Measurements from ENCODE around the gene TAB2.
A peak's percentile ranks its signal among the peaks of the same experiment; 100 is the strongest.

TAB2 gene

DNA sequence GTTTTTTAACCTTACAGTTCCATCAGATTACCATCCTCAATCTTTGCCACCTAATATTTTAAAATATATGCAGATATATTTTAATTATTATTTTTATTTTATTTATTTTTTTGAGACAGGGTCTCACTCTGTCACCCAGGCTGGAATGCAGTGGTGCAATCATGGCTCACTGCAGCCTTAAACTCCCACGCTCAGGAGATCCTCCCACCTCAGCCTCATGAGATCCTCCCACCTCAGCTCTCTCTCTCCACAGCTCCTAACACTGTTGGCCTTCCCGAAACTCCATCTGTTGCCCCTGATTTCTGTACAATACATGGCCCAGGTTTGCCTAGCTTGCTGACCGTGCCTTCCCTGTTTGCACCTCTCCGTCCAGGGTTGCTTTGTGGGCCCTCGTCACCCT, 4.4 kb upstream of the TAB2 start:
- no peak for DNase-seq

DNA sequence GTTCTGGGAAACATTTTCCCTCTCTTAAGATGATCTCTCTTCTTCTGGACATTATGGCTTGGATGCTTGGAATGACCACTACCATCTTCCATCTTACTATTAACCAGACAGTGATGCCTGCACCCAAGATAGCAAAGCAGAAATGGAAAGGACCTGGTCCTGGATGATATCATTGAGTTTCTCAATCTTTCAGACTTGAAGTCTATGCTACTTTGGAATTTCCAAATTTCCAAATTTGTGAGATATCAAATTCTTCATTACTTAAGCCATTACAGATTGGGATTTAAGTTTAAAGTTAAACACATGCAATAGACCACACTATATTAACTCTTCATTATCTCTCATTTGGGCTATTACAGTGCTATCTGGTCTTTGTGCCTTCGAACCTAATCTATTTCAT, 3.7 kb upstream of the TAB2 start:
- DNase-seq = no peak

DNA sequence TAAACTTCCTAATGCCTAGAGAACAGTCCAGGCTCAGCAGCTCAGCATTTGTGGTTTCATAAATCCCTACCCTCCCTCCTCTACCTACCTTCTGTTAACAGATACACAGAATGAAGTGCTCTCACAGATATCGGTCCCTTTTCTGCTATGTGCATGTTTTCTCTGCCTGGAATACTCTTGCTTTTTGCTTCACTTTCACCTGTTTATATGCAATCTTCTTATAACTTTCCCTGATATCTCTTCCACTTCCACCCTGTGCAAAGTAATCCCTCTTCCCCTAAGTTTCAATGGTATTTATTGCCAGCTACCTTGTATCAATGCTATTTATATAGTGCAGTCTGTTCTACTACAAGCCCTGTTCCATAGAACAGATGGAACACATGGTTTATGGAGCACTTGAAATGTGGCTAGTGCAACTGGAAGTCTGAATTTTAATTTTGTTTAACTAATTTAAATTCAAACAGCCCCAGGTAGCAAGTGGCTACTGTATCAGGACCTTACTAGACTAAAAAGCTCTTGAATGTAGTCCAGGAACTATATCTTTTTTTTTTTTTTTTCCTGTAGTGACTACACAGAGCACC, 3.1 kb upstream of the TAB2 start:
- no peak for DNase-seq

DNA sequence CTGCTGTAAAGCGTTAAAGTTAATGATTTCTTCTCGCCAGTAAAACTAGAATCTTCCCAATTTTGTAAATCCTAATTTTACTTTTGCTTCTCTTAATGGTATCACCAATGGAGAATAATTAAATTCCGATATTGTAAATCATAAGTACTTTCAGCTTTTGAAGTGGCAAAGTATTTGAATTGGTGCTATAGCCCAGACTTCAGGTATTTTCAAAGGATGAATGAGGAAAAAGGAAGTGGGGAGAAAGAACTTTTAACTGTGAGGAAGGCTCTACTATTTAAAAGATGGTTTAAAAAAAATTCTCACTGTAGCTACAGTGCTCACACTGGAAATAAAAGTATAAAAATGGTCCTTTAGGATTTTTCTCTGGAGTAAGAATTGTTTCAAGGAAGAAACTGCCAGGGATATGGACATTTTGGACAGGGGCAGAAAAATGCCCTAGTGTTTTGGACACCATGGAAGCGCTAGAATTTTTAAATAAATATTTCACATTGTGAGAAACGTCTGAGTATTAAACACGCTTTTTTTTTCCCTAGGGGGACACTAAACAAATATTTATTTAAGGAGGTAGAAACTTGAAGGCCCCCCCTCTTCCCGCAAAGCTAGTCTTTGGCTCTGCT, 1.3 kb upstream of the TAB2 start:
- no peak for DNase-seq

DNA sequence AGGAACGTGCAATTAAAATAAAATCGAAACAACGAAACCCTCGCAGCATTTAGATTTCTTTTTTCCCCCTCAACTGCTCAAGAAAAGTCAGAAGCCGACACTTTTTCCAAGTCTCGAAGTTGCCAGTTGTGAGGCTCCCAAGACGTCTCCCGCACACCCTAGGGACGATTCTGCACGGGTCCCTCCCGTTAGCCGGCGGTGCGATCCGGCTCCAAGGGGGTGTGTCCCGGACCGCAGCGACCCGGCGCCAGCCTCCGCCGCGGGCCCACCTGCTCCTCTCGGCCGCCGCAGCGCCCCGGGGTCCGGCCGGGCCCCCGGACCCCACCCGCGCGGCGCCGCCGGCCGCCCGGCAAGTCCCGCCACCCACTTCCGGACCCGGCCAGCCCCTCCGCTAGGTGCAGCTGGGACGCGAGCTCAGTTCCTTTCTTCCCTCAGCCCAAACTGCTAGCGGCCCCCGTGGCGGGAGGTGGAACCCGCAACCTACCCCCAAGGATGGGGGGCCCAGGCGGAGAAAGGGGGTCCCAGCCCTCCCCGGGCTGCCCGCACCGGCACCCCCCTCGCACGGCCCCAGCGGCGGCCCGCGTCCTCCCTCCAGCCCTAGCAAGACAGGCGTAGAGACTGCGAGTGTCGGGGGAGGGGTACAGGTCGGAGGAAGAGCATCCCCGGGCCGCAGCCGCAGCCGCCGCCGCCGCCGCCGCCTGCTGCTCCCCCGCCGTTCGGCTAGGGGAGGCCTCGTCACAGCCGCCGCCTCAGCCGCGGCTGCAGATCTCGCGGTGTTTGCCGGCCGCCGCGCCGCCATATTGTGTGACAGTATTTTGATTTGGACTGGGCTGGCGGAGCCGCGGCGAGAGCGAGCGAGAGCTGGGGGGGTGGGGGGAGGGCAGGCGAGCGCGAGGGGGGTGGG, 520 bp upstream of the TAB2 start:
- peak; percentile 89 for DNase-seq

DNA sequence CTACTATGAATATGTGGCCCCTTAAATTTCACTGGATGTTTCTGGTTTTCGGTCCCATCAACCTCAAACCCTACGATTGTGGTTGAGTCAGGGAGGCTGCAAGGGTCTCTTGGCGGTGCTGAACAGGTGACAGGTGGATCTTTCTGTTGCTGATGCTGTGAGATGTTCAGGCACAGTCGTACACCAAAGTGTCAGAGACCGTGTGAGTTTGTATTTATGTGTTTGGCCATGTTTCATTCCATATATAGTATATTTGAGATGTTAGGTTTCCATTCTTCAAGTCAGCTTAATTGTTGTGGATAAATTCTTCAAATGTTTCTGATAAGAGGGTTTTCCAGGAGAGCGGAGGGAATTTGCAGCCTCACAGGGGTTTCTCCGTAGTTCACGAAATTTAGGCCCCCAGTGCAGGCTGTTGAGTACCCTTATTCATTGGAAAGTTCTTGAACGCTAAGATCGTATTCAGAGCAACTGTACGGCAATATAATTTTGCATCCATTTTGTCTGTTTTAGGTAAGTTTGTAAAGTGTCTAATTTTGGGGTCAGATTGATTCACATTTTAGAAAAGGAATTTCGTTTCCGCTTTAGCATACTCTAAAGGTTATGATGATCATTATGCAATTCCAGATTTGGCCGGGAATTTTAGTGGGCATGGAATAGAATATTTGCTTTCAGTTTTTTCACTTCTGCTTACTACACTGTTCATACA, 1.2 kb downstream of the TAB2 start:
- DNase-seq = no peak

DNA sequence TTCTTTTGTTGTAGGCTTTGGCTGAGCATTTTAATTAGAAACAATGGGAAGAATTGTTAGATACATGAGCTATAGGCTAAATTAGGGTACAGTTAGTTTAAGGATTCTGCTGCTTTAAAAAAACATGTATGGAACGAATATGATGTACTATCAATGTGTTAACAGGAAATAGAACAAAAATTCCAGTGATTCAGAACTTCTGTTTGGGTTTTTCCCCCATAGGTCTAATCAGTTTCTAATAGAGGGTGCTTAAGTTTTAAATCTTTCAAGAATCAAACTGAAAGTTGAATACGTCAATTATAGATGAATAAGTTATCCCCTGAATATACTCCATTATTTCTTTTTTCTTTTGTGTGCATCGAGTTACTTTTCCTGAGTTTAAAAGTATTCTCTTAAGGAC, 1.9 kb downstream of the TAB2 start:
- DNase-seq = no peak

DNA sequence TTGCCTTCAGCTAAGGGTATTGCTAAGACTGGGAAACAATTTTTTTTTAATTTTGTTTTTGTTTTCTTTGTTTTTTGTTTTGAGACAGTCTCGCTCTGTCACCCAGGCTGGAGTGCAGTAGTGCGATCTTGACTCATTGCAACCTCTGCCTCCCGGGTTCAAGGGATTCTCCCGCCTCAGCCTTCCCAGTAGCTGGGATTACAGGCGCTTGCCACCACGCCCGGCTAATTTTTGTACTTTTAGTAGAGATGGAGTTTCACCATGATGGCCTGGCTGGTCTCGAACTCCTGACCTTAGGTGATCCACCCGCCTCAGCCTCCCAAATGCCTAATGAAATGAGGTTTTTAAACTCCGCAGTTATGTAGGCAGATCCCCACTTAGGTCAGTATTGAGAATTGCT, 2.5 kb downstream of the TAB2 start:
- DNase-seq = peak; percentile 17

DNA sequence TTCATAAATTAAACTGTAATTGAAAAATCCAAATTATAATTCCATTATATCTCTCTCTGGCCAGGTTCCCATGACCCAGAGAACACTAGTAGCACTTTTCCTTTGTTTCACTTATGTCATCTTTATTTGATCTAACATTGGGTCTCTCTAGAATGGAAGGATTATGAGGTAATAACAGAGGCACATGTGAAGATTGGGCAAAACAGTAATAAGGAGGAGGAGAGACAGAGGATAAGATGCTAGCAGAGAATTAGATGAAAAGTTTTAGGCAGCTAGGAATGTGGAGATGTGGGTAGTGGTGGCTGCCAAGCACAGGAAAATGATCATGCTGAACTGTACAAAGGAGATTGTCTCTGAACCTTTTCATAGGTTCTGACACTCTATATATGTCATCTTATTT, 3.3 kb downstream of the TAB2 start:
- DNase-seq = no peak

DNA sequence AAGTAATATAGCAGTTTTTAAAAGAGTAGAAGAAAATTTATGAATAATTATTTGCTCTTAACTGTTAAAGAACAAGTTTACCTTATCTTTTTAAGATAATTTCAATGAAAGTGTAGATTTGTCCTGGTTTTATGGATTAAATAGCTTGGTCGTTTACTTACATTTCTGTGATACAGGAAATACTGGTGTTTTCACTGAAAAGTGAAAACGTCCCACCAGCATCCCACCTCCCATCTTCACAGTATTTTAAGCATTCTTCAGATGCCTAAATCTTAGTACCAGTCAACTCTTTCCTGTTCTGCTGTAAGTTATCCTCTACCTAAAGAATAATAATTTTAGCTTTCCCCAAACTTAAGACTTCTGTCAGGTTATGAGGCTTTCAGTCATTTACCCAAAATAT, 5.8 kb downstream of the TAB2 start:
- DNase-seq = no peak

DNA sequence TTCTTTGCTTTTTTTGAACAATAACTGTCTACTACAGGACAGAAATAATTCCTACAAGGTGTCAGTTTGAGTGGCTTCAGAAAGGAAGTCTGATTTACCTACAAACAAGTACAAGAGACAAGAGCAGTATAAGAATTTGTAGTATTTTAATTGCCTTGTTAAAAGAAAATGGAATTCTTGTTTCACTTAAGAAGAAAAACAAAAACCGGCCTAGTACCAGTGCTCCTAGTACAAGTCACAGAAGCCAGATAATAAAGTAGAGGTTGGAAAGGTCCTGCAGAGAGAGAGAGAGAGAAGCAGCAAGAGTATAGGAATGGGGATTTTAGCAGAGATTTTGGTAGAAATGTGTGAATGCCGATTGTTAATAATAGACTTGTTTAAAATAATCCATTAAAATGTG, 6.4 kb downstream of the TAB2 start:
- DNase-seq = no peak

DNA sequence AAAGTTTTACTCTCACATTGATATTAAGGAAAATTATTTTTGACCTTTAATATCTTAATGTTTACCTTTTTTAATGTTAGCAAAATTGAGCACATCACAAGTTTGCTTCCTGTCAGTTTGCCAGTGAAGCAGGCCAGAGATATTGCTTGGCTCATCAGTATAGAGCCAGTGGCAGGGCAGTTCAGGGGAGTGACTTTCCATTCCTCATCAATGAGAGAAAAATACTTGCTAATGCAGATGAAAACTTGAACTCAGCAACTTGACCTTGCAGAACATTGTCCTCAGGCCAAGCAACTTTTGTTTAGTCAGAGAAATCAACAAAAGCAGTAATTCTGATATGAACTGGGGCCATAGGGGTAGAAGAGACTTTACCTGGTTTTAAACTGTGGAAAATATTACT, 6.9 kb downstream of the TAB2 start:
- DNase-seq = no peak

DNA sequence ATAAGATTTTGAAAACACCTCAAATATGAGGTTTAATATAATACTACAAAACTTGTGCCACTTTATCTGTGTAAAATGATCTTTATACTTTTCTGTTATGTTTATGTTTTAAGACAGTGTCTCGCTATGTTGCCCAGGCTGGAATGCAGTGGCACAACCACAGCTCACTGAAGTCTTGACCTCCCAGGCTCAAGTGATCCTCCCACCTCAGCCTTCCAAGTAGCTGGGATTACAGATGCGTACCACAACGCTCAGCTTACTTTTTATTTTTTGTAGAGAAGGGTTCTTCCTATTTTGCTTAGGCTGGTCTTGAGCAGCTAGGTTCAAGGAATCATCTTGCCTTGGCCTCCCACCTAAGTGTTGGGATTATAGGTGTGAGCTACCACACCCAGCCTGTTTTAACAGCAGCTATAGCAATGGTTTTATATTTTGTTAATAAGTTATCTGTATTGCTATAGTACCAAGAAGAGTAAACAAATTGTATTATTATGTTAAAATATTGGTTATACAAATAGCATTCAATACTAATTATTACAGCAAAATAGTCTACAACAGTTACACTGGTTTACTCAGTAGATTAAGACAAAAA, 8.2 kb downstream of the TAB2 start:
- DNase-seq = no peak

DNA sequence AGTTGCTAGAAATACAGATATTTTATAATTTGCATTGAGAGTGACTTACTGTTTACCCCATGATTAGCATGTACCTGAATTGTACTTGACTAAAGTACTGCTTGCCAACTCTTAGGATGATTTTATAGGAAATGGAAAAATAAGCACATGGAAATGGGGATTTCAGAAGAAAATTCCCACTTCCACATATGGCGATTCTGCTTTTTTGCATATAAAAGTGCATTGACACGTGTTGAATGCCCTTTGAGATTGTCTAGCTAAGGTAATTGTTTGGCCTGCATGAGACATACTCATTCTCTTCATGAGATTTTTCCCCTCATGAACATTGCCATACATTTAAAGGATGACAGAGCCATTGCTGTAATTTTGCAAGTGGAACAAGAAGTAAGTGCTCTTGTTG, 10.1 kb downstream of the TAB2 start:
- no peak for DNase-seq

DNA sequence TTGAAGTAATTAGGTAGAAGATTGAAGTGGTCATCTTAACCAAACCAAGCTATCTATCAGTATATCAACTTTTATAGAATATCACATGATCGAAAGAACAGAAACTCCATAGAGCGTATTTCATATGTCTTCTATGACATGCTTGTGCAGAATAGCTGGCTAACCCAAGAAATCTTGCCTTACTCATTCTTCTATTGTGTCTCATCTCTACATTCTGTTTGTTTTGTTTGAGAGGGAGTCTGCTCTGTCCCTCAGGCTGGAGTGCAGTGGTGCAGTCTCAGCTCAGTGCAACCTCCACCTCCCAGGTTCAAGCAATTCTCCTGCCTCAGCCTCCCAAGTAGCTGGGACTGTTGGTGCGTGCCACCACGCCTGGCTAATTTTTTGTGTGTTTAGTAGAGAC, 10.6 kb downstream of the TAB2 start:
- no peak for DNase-seq

DNA sequence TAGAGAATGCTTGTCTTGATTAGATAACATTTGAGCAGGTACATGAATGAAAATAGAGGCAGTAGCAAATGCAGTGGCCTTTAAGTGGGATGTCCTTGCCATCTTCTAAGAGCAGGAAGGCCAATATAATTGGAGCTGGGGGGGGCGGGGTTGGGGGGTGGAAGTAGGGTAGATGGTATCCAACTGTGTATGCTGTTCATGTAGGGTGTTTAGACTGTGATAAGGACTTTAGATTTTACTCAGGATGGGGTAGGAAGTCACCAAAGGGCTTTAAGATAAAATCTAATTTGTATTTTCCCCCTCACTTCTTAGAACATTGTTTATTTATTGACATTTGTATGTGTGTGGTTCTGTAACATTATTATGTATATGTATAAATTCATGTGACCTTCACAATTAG, 12.0 kb downstream of the TAB2 start:
- no peak for DNase-seq

DNA sequence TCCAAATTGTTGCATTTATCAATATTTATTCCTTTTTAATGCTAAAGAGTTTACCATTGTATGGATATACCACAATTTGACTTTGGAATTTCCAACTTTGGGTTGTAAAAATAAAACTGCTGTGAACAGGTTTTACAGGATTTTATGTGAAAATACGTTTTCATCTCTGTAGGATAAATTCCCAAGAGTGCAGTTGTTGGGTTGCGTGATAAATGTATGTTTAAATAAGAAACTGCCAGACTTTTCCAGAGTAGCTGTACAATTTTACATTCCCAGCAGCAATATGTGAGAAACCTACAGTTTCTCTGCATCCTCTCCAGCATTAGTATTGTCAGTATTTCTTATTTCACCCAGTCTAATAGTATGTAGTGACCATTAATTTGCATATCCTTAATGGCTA, 12.6 kb downstream of the TAB2 start:
- no peak for DNase-seq

DNA sequence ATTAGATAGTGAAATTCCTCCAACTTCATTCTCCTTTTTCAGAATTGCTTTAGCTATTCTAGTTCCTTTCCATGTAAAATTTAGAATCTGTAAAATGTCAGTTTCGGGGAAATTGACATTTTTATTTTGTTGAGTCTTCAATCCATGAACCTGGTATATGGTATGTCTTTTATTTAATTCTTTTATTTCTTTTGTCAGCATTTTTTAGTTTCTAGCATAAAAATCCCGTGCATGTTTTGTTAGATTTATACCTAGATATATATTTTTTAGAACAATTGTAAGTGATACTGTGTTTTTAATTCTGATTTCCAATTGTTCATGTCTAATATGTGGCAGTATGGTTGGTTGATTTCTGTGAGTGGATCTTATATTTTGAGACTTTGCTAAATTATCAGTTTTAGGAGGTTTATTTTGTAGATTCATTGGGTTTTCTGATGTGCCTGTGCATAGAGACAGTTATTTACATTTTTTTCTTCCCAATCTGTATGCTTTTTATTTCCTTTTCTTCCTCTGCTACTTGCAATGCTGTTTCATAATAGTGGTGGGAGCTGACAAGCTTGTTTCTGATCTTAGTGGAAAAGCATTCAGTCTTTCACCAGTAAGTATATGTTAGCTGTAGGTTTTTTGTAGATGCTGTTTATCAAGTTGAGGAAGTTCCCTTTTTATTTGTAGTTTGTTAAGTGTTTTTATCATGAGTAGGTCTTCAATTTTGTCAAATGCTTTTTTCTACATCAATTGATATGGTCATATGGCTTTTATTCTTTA, 13.7 kb downstream of the TAB2 start:
- no peak for DNase-seq

DNA sequence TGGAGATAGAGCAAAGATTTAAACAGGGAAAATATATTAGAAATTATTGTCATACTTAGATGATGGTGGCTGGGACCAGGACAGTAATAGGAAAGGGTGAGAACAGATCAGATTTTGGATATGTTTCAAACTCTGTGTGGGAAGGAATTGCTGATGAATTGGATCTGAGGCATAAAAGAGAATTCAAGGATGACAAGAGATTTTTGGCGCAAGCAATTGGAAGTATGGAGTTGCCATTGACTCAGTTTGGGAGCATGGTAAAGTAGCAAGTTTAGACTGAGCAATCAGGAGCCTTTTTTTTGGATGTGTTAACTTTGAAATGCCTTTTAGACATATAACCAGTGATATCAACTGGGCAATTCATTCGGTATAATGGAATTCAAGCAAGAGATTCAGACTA, 14.4 kb downstream of the TAB2 start:
- no peak for DNase-seq

DNA sequence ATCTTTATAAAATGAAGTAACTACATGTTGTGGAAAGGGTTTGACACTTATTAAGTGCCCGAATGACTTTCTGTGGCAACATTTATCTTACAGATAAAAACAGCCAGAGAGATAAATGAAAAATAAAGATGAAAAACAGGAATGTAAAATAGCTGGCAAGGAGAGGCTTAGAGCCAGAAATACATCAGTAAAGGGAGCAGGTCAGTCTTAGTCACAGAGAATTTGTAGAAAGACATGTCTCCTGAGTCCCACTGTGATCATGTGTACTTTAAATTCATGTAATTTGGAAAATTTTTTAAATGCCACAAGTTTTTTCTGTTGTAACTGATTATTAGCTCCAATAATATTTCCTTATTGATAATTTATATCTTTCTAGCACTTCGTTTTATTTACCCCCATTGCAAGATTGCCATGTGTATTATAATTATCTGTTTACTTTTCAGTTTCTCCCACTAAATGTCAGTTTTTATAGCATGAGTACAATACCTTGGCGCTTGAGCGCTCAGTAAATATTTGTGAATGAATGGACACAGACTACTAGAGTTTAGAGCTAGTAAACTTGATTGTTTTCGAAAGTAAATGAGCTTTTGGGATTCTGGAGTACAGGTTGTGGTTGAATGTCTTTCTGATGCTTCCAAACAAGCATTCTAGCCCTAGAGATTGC, 15.2 kb downstream of the TAB2 start:
- DNase-seq = no peak

DNA sequence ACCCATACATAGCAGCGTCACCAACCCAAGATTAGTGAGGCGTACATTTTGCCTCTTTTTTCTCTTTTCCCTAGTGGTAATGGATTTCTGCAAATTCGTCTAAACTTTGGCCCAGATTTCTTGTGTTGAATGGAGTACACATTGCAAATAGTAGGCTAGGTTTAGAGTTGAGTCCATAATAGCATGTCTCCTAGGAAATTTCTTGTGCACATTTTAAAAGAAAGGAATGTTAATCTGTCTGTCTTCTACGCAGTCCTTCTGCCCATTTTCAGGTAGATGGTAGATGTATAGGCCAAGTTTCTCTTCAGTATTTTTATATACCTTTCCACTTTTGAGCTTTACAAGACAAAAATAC, 15.7 kb downstream of the TAB2 start:
- no peak for DNase-seq

DNA sequence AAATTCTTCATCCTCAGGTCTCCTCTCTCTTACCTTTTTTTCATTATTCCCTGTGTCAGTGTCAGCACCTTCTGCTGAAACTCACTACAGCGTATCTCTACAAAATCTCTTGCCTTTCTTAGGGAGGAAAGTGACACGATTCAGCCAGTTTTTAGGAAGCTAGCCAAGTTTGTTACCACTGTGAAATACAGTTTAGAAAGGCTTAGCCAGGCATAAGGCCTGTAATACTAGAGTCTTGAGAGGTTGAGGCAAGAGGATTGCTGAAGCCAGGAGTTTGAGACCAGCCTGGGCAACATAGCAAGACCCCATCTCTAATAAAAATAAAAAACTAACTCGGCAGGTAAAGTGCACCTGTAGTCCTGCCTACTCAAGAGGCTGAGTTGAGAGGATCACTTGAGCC, 16.7 kb downstream of the TAB2 start:
- DNase-seq = no peak
